Measurements from ENCODE around the gene PRKN.

PRKN gene

GRCh38 chr6:161667957-161668356 is 1059.6 kb downstream of the PRKN start:
- TF ChIP-seq, protein P1, sequence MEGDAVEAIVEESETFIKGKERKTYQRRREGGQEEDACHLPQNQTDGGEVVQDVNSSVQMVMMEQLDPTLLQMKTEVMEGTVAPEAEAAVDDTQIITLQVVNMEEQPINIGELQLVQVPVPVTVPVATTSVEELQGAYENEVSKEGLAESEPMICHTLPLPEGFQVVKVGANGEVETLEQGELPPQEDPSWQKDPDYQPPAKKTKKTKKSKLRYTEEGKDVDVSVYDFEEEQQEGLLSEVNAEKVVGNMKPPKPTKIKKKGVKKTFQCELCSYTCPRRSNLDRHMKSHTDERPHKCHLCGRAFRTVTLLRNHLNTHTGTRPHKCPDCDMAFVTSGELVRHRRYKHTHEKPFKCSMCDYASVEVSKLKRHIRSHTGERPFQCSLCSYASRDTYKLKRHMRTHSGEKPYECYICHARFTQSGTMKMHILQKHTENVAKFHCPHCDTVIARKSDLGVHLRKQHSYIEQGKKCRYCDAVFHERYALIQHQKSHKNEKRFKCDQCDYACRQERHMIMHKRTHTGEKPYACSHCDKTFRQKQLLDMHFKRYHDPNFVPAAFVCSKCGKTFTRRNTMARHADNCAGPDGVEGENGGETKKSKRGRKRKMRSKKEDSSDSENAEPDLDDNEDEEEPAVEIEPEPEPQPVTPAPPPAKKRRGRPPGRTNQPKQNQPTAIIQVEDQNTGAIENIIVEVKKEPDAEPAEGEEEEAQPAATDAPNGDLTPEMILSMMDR (IDR thresholded peaks at IDR 0.05; ENCODE audit: low read length, missing control alignments): no peak
- H3K4me3 ChIP-seq (replicated peaks; ENCODE audit: low read depth, low read length): no peak overlapping the region
- no peak for DNase-seq (ENCODE audit: low read depth)

DNA sequence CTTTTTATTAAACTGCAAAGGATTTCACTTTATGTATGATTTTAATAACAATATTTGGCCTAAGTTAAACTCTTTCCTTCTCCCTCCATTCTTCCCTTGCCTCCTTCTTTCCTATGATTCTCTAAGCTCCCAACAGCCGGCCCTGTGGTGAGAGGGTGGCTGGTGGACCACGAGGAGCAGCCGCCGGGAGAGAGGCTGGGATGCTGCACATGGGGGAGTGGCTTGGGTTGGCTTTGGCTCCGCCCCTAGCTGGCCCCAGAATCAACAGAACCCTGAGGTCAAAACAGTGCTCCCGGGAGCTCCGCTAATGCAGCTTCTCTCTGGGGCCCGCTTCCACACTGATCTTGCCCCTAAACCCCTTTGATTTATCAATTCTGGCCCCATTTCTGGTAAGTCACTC is 1063.9 kb downstream of the PRKN start:
- no peak overlapping the region for H3K4me3 ChIP-seq (replicated peaks; ENCODE audit: low read depth, low read length)
- no peak for DNase-seq (ENCODE audit: low read depth)
- TF ChIP-seq, protein P1 (IDR thresholded peaks at IDR 0.05; ENCODE audit: low read length, missing control alignments): no peak

- TF ChIP-seq, protein P1 (IDR thresholded peaks at IDR 0.05; ENCODE audit: low read length, missing control alignments): no peak
- DNase-seq (ENCODE audit: low read depth): no peak
Measured at GRCh38 chr6:161660666-161661571, 1066.6 kb downstream of the PRKN start.

GRCh38 chr6:161658211-161658610 is 1069.4 kb downstream of the PRKN start:
- no peak for DNase-seq (ENCODE audit: low read depth)
- no peak overlapping the region for H3K4me3 ChIP-seq (replicated peaks; ENCODE audit: low read depth, low read length)
- TF ChIP-seq, protein P1 (IDR thresholded peaks at IDR 0.05; ENCODE audit: low read length, missing control alignments): no peak

More at GRCh38 chr6:161660666-161661571, 1066.6 kb downstream of the PRKN start:
- no peak overlapping the region for H3K4me3 ChIP-seq (replicated peaks; ENCODE audit: low read depth, low read length)

GRCh38 chr6:161654209-161654608 is 1073.4 kb downstream of the PRKN start:
- H3K4me3 ChIP-seq (replicated peaks; ENCODE audit: low read depth, low read length): no peak overlapping the region
- DNase-seq (ENCODE audit: low read depth): no peak
- TF ChIP-seq, protein P1 (IDR thresholded peaks at IDR 0.05; ENCODE audit: low read length, missing control alignments): no peak

GRCh38 chr6:161651949-161652348 is 1075.6 kb downstream of the PRKN start:
- H3K4me3 ChIP-seq (replicated peaks; ENCODE audit: low read depth, low read length): no peak overlapping the region
- DNase-seq (ENCODE audit: low read depth): no peak
- TF ChIP-seq, protein P1 (IDR thresholded peaks at IDR 0.05; ENCODE audit: low read length, missing control alignments): no peak
